ENCODE data around the gene TAB2.

DNA sequence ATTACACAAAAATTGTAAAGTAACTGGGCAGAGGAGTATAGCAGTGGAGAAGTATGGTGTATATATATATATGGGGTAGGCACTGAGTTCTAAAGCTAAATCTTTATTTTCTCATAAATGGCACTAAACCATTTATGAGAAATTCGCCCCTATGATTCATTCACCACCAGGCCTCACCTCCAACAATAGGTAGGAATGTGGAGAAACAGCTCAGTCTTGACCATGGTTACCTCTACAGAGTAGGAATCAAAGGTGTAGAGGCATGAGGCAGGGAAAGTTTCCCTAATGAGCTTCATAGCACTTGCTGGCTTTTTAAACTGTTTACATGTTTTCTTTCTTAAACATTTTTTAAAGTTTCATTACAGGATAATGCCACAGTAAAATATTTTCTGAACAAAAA, 45.6 kb downstream of the TAB2 start:
- TF ChIP-seq, protein P1, sequence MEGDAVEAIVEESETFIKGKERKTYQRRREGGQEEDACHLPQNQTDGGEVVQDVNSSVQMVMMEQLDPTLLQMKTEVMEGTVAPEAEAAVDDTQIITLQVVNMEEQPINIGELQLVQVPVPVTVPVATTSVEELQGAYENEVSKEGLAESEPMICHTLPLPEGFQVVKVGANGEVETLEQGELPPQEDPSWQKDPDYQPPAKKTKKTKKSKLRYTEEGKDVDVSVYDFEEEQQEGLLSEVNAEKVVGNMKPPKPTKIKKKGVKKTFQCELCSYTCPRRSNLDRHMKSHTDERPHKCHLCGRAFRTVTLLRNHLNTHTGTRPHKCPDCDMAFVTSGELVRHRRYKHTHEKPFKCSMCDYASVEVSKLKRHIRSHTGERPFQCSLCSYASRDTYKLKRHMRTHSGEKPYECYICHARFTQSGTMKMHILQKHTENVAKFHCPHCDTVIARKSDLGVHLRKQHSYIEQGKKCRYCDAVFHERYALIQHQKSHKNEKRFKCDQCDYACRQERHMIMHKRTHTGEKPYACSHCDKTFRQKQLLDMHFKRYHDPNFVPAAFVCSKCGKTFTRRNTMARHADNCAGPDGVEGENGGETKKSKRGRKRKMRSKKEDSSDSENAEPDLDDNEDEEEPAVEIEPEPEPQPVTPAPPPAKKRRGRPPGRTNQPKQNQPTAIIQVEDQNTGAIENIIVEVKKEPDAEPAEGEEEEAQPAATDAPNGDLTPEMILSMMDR (IDR thresholded peaks at IDR 0.05) = no peak
- TF ChIP-seq POLR2A (IDR thresholded peaks at IDR 0.05) = no peak

Measured in body of pancreas (tissue), 4 donors.